ENCODE measurements around the gene PTPRK. TPM values are rescaled to one million over a fixed set of nuclear protein-coding genes. Genes with fewer than 3 reads are reported as not detected.
"Not testable (repeated sequence)": the region's sequence is repeated elsewhere in the genome, so short reads cannot be mapped to it uniquely, and the experiment has no call there.

PTPRK gene
- total RNA-seq, 1 donor from 2014 or later: 124 TPM

DNA sequence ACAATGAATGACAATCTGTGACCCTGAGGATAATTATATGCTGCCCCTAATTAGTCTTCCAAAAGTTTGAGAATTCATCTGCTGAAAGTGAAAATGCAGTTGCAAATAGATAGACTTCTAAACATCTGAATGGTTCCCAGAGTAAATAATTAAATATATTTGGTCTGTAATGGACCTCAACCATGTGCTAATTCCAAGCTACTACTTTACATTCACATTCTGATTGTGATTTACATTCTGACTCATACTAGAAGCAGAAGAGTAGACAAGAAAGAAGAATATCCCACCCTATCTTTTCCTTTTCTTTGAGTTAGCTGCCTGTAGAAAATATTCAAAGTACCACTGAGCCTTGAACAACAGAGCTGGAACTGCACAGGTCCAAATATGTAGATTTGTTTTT lies 80.8 kb downstream of the PTPRK start:
- DNase-seq (ENCODE audit: low read depth): peak; percentile 25

GRCh38 chr6:128438393-128438792 lies 82.0 kb downstream of the PTPRK start:
- no peak for DNase-seq (ENCODE audit: low read depth)

DNA sequence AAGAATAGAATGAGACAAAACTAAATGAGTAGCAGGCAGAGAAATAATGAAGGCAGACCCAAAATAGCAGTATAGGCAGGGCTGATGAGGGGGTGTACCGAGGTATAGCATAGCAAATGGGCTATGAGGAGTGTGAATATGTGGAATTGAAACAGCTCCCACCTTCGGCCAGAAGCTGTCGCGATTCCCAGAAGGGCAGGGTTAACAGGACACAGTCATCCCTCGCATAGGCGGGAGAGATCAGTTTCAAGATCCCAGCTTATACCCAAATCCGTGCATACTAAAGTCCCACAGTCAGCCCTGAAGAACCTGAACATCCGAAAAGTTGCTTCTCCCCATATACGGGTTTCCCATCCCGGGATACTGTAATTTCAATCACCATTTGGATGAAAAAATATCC lies 82.7 kb downstream of the PTPRK start:
- DNase-seq (ENCODE audit: low read depth): no peak

DNA sequence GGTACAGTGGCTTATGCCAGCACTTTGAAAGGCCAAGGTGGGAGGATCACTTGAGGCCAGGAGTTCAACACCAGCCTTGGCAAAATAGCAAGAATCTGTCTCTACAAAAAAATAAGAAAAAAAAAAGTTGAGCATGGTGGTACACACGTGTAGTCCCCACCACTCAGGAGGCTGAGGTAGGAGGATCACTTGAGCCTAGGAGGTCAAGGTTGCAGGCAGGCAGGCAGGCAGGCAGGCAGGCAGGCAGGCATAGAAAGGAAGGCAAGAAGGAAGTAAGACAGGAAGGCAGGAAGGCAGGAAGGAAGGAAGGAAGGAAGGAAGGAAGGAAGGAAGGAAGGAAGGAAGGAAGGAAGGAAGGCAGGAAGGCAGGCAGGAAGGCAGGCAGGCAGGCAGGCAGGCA lies 85.6 kb downstream of the PTPRK start:
- DNase-seq (ENCODE audit: low read depth): not testable (repeated sequence)

DNA sequence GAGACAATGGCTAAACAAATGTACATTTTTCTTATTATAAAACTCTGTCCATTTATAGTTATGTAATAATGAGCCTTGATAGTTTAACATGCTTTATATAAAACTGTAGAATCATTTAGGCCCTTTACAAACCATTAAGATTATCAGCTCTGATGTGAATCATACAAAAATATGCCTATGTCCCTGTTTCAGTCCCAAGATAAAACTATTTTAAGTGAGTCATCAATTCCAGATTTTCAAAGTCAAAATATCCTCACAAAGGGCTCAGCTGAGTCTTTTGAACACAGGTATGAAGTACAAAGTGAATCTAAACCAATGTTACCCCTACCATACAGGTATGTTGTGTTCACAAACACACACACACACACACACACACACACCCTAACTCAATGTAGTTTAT lies 88.0 kb downstream of the PTPRK start:
- DNase-seq (ENCODE audit: low read depth): peak; percentile 40

DNA sequence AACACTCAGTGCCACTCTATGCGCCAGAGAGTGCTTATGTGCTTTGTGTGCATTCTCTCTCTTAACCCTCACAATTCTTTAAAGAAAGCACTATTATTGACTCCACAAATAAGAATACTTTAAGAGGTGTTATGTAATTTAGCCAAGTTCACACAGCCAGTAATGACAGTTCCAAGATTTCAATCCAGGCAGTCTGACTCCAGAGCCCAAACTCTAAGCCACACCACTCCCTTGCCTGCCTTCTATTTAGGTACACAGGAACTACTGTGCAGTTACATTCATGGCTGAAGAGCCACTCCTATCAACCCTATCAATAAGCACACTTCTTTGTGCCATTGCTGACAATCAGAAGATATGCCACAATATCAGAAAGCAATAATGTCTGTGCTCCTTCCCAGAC lies 93.3 kb downstream of the PTPRK start:
- DNase-seq (ENCODE audit: low read depth): no peak

DNA sequence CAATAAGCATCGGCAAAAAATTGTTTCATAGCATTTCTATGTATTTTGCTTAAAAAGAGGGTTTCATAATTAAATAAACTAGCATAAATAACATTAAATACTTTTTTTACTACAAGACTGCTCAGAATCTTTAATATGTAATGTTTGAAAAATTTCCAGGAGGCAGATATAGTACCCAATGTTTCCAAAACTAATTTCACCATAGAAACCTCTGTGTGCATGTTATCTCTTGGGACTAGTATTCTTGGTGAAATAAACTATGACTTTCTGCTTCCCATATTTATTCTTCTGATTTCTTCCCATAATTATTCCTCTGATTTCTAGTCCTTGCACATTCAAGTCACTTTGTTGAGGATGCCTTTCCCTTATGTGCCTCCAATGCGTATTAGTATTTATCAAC lies 94.5 kb downstream of the PTPRK start:
- DNase-seq (ENCODE audit: low read depth): no peak

- DNase-seq (ENCODE audit: low read depth): no peak
Measured at GRCh38 chr6:128422871-128423270, 97.5 kb downstream of the PTPRK start.

GRCh38 chr6:128422200-128422599 lies 98.2 kb downstream of the PTPRK start:
- DNase-seq (ENCODE audit: low read depth): no peak

DNA sequence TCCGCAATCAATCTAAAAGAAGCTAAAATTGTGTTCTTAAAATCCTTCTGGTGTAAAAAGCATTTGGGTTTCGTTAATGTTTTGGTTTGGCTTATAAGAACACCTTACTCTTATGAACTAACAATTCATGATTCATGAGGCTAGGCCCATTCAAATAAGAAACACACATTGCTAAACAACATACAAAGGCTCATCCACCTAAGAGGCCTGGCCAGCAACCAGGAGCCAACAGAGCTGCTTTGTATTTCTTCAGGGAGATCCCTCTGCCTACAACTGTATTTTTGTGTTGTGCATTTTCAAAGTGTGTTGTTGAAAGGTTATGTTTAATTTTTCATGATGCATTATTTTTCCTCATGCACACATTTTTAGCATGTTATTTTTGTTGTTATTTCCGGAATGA lies 98.6 kb downstream of the PTPRK start:
- DNase-seq (ENCODE audit: low read depth): no peak

GRCh38 chr6:128417698-128418097 lies 102.7 kb downstream of the PTPRK start:
- no peak for DNase-seq (ENCODE audit: low read depth)

- DNase-seq (ENCODE audit: low read depth): no peak
Measured at GRCh38 chr6:128415387-128415786, 105.0 kb downstream of the PTPRK start.

GRCh38 chr6:128414943-128415342 lies 105.5 kb downstream of the PTPRK start:
- no peak for DNase-seq (ENCODE audit: low read depth)

GRCh38 chr6:128413291-128413690 lies 107.1 kb downstream of the PTPRK start:
- DNase-seq (ENCODE audit: low read depth): no peak

GRCh38 chr6:128412680-128413079 lies 107.7 kb downstream of the PTPRK start:
- peak; percentile 21 for DNase-seq (ENCODE audit: low read depth)

DNA sequence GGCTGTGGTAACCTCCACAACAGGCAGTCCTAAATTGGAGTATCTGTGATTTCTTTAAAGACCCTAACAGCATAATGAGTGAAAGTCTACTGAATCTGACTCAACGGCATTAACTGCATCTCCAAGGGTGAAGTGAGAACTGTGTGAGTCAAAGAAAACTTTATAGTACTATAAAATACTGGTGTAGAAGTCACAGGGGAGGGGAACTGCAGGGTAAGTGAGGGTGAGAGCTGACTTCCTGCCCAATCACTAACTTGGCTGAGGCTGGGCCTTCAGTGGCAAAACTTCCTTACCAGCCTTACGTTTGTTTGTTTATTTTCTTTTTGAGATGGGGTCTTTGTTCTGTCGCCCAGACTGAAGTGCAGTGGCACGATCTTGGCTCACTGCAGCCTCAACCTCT lies 109.8 kb downstream of the PTPRK start:
- DNase-seq (ENCODE audit: low read depth): no peak

- DNase-seq (ENCODE audit: low read depth): no peak
Measured at GRCh38 chr6:128409003-128409402, 111.4 kb downstream of the PTPRK start.

GRCh38 chr6:128406453-128406852 lies 113.9 kb downstream of the PTPRK start:
- no peak for DNase-seq (ENCODE audit: low read depth)

GRCh38 chr6:128403618-128404444 lies 116.6 kb downstream of the PTPRK start:
- no peak for DNase-seq (ENCODE audit: low read depth)

DNA sequence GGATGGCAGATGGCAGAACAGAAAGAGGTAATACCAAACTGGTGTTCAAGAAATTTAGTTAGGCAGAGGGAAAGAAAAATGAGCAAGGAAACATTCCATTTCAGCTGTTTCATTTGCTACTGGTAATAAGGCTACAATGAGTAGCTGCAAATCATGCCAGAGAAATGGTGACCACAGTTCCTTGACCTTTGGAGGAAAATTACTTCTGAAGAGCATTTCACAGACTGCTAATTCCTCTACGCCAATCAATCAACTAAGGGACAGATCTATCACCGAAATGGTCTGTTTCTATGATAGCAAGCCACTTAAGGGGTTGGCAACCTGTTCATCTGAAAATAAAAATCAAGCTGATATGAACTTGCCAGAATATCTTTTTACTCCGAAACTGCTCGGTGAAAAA lies 119.5 kb downstream of the PTPRK start:
- DNase-seq (ENCODE audit: low read depth): peak; percentile 34

- no peak for DNase-seq (ENCODE audit: low read depth)
Measured at GRCh38 chr6:128397996-128398395, 122.4 kb downstream of the PTPRK start.

- DNase-seq (ENCODE audit: low read depth): no peak
Measured at GRCh38 chr6:128395596-128395995, 124.8 kb downstream of the PTPRK start.

DNA sequence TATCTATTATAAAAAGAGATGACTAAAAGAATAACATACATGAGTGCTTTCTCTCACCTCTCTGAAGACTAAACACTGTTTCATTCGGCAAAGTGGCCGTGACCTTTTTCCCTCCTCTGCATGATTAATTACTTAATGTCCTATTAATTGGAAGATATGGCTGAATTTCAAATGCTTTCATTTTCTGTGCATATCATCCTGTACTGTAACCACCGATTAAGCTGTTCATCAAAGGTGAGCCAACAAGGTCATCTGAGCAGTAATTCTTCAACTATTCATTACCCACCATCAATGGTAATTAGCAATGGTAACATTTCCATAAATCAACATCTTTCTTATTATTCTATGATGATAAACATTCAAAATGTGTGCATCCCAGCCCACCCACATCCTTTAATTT lies 125.2 kb downstream of the PTPRK start:
- DNase-seq (ENCODE audit: low read depth): no peak

- DNase-seq (ENCODE audit: low read depth): no peak
Measured at GRCh38 chr6:128394167-128394566, 126.2 kb downstream of the PTPRK start.

All from renal cortical epithelial cell (primary cell).